Skeletal muscle satellite cell (primary cell): ENCODE results near the gene FLT1.

Experiments used
- H3K27me3 ChIP-seq: 2 replicates; pipeline ENCODE4 v1.7.0; 2013; ENCODE audit warnings: low read length; ENCODE audit not compliant: control insufficient read depth, insufficient read depth
- H3K36me3 ChIP-seq: 2 replicates; pipeline ENCODE4 v1.7.0; 2013; ENCODE audit warnings: mild to moderate bottlenecking, control low read depth, low read length; ENCODE audit not compliant: insufficient read depth
- H3K4me1 ChIP-seq: 2 replicates; pipeline ENCODE4 v1.7.0; 2013; ENCODE audit warnings: low read length; ENCODE audit not compliant: control insufficient read depth, insufficient read depth
- H3K4me2 ChIP-seq: 2 replicates; pipeline ENCODE4 v1.7.0; 2013; ENCODE audit warnings: mild to moderate bottlenecking, low read length
- H3K4me3 ChIP-seq: 2 replicates; pipeline ENCODE4 v1.7.0; 2013; ENCODE audit warnings: low read length
- H3K9ac ChIP-seq: 2 replicates; pipeline ENCODE4 v1.7.0; 2013; ENCODE audit warnings: mild to moderate bottlenecking, low read depth, low read length, moderate library complexity
- H3K9me3 ChIP-seq: replicated peaks from 2 replicates; pipeline ENCODE4 v1.7.0; 2013; ENCODE audit warnings: mild to moderate bottlenecking, control low read depth, low read length

FLT1 gene

DNA sequence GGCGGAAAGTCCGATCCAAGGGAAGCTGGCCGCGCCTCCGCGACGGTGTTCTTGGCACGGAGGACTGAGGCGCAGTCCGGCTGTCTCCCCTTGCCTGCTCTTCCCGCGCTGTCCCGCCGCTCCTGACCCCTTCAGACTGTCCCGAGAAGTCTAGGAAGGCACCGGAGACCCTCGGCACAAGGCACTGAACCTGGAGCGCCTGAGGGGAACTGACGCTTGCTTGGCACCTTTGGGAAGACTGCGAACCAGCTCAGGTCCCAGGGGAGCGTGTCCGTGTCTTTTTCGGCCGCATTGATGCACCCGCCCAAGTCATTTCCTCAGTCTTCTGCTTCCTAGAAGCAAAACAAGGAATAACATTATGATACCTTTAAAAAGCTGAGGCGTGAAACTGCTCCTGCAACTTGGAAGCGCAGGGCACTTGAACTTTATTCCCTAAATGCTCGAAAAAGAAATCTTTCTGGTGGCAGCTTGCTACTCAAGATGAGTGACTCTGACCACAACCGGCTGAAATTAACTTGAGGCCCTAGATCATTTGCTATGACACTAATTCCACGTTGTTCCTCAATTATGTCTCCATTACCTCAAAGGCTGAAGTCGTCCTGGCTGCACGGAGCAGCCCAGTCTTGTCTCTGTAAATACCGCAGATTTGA is 735 bp upstream of the FLT1 start:
- no peaks in the 10 kb centered on the region for H3K36me3 ChIP-seq
- peaks cover 86% of the 10 kb centered on the region for H3K27me3 ChIP-seq
- peak overlapping the region; percentile 58 for H3K4me3 ChIP-seq
- no peak overlapping the region for H3K9ac ChIP-seq
- peaks cover 18% of the 10 kb centered on the region for H3K4me1 ChIP-seq
- peak overlapping the region; percentile 82 for H3K4me2 ChIP-seq
- no peaks in the 10 kb centered on the region for H3K9me3 ChIP-seq

DNA sequence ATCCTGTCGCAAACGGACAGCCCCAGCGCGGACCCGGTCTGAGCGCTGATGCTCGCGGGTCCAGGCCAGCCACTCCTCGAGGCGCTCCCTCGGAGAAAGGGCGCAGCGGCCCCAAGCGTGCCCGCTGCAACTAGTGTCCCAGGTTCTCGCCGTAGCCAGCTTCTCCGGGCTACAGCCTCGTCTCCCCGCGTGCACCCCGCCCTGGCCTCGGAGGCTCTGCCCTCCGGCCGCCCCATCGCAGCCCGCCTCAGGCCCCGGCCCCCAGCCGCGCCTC is 487 bp downstream of the FLT1 start:
- Histone ChIP-seq H3K36me3 (no peaks in the 10 kb centered on the region), H3K9me3 (no peaks in the 10 kb centered on the region), H3K4me2 (peak overlapping the region; percentile 82), H3K4me1 (peaks cover 18% of the 10 kb centered on the region), H3K27me3 (peaks cover 94% of the 10 kb centered on the region), H3K9ac (no peak overlapping the region), H3K4me3 (peak overlapping the region; percentile 58)

DNA sequence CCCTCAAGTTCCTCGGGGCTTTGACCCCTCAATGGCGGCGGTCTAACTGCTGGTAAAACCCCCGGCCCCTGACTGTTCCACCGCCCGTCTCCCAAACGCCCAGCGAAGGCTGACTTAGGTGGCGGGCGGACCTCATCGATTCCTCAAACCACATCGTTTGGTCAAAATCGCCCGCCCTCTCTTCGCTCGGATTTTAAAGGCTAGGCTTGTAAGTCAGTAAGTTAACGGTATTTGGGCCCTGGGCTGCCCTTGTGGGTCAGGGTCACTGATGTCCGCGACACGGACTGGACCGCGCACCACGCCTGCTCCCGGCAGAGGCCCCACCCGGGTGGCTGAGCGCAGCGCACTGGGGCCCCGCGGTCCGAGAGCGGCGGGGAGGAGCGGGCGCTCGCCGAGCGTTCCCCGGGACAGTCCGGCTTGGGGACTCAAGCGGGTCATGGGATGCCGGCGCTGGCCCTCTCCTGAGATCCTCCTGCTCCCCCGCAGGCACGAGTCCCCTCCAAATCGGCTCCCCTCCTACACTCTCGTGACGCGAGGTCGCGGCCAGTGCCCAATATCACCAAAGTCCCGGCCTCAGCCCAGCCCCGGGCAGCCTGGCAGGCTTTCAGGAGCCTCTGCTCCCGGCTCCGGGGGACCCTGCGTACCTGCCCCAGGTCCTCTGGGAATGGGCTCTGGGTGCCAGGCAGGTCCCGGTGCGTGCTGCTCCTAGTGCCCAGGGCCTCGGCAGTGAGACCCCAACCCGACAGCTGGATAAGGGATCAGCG is 1.0 kb downstream of the FLT1 start:
- Histone ChIP-seq H3K27me3 (peaks cover 94% of the 10 kb centered on the region), H3K4me1 (peaks cover 18% of the 10 kb centered on the region), H3K4me3 (peak overlapping the region; percentile 58), H3K9ac (no peak overlapping the region), H3K4me2 (peak overlapping the region; percentile 82), H3K9me3 (no peaks in the 10 kb centered on the region), H3K36me3 (no peaks in the 10 kb centered on the region)

DNA sequence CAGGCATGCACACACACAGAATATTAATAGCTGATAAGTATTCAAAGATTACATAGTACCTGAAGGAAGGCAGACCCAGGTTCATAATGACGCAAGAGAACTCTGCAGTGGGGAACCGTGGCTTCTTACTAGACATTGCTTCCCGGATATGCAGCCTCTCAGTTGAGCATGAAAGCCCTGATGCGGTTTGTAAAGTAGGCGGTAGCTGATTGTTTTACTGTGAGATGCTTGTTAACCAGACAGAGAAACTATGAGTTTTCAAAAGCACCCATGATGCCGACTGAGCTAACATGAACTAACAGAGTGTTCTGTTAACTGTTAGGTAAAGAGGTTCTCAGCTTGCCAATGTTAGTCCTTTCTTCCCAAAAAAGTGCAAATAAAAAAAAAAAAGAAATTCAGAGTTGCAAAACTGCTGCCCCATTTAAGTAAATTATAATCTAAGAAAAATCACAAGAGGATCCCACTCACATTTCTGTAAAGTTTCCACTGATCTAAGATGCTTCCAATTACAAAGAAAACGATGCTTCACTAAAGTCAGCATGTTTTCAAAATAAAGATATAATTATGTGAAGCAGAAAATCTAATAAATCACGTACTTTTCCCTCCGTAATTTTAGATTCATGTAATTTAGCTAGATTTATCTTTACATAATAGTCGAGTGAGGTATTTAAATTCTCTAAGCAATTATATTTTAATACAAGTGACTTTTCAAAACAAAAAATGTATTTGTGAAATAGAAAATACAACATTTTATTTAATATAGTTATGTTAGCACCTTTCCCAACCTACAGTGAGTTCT is 2.2 kb downstream of the FLT1 start:
- Histone ChIP-seq H3K4me2 (no peak overlapping the region), H3K36me3 (no peaks in the 10 kb centered on the region), H3K9ac (no peak overlapping the region), H3K4me1 (peaks cover 18% of the 10 kb centered on the region), H3K27me3 (peaks cover 90% of the 10 kb centered on the region), H3K9me3 (no peaks in the 10 kb centered on the region), H3K4me3 (no peak overlapping the region)

DNA sequence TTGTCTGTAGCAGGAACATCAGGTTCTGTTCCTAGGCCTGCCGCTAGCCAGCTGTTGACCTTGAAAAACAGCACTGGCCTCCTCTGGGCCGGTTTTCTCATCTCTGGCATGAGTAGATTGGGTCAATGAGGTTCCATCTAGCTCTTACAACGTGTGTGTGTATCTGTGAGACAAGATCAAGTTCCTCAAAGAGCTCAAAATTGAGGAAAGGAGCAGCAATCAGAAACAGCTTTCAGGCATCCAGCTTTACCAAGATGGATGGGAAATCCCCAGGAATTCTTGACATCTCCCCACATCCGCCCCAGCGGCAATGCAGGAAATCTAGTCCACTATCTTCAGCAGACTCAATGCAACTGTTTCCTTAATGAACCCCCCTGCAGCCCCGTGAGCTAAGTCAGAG is 4.9 kb downstream of the FLT1 start:
- Histone ChIP-seq H3K27me3 (peaks cover 62% of the 10 kb centered on the region), H3K4me1 (peaks cover 16% of the 10 kb centered on the region), H3K9ac (no peak overlapping the region), H3K4me3 (no peak overlapping the region), H3K4me2 (no peak overlapping the region), H3K9me3 (no peaks in the 10 kb centered on the region), H3K36me3 (no peaks in the 10 kb centered on the region)

DNA sequence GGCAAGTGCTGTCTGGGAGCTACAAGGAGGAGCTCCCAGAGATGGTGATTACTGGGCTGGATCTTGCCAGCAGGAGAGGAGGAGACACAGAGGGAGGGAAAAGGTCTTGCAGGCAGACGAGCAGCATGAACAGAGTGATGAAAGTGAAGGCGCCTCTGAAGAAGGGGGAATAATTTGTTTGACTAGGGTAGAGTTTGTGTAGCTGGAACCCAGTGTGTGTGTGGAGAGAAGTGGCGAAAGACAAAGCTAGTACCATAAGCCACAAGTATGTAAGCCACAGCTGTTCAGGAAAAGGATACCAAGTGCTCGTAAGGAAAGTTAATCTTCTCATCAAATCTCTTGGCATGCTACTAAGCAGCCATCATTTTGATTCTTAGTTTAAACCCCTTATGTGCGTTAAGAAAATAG is 5.4 kb downstream of the FLT1 start:
- Histone ChIP-seq H3K36me3 (no peaks in the 10 kb centered on the region), H3K9me3 (no peaks in the 10 kb centered on the region), H3K4me3 (no peak overlapping the region), H3K9ac (no peak overlapping the region), H3K4me1 (peaks cover 11% of the 10 kb centered on the region), H3K27me3 (peaks cover 59% of the 10 kb centered on the region), H3K4me2 (no peak overlapping the region)

DNA sequence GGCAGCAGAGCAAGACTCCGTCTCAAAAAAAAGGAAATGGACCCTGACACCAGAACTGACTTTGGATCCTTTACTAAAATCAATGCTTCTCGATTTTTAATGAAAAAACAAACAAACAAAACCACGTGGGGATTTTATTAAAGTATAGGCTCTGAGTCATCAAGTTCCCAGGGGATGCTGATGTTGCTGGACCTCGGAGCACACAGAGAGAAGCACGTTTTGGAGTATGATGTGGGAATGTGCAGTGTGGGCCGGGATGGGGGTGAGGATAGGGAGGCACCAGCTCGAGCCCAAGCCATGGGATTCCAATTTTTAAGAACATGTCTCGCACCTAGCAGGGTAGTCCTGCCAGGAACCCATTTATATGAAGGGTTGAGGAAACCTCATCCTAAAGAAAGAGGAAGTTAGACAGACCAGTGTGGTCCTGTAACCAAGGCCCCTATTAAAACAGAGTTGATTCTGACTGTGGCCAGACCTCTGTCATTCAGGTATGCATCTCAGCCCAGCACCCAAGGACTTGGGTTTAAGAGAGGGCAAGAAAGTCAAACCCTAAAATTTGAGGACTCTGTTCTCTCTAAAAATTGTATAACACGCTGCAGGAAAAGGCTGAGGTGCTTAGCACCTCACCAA is 6.4 kb downstream of the FLT1 start:
- Histone ChIP-seq H3K9me3 (no peaks in the 10 kb centered on the region), H3K36me3 (no peaks in the 10 kb centered on the region), H3K4me3 (no peak overlapping the region), H3K4me2 (no peak overlapping the region), H3K9ac (no peak overlapping the region), H3K27me3 (peaks cover 59% of the 10 kb centered on the region), H3K4me1 (peaks cover under 1% of the 10 kb centered on the region)

DNA sequence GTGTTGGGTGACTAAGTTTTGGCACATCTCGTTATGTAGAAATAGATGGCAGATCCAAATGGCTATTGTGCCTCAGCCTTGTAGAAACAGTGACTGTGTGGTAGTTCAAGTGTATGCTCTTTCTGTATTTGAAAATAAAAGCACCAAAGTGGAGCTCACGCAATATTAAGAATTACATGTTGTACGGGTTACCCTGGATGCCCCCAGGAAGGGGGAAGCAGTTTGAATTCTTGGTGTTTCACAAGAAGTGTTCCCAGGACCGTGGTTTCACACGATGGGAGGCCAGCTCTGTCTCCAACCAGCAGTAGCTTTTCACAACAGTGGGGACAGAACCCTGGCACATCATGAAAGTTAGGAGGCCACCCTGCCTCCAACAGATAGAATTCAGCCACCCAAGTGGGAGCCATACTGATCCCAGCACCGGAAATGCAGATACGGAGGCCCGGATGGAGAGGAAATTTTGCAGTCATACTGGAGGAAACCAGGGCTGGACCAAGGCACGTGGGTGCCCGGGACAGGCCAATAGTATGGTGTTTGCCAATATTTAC is 8.9 kb downstream of the FLT1 start:
- no peak overlapping the region for H3K9ac ChIP-seq
- no peak overlapping the region for H3K4me3 ChIP-seq
- peaks cover 50% of the 10 kb centered on the region for H3K27me3 ChIP-seq
- H3K4me2 ChIP-seq = no peak overlapping the region
- H3K9me3 ChIP-seq = no peaks in the 10 kb centered on the region
- H3K36me3 ChIP-seq = no peaks in the 10 kb centered on the region
- H3K4me1 ChIP-seq = no peaks in the 10 kb centered on the region

DNA sequence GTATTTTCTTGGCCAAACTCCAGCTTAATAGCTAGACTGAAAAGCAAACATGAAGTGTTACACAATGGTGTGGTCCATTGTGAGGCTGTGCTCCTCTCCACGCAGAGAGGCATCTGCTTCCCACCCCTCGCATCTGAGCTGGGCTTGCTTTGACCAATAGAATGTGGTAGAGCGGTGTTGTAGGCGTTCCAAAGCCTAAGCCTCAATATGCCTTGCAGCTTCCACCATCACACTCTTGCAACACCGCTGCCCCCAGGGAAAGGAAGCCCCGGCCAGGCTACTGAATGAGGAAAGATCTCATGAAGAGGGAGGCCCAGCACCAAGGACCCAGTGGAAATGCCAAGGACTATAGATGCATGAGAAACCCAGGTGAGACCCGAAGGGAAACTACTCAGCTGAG is 9.4 kb downstream of the FLT1 start:
- Histone ChIP-seq H3K4me3 (no peak overlapping the region), H3K4me1 (no peaks in the 10 kb centered on the region), H3K9me3 (no peaks in the 10 kb centered on the region), H3K4me2 (no peak overlapping the region), H3K36me3 (no peaks in the 10 kb centered on the region), H3K27me3 (peaks cover 45% of the 10 kb centered on the region), H3K9ac (no peak overlapping the region)

DNA sequence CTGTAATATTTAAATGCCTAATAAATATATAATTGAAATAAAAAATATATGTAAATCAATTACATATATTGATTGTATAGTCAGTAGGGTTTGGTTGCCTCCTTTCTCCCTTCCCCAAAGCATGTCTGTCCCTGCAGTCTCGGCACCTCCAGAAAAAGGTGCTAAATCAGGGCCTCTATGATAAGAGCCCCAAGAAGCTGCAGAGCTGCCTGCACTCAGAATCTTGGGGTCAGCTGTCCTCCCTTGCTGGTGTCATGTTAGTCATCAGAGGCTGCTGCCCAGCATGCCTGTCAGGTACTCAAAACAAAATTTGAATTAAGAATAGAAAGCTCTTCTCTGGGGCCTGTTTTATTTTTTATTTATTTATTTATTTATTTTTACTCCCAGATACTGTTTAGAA is 9.8 kb downstream of the FLT1 start:
- no peaks in the 10 kb centered on the region for H3K36me3 ChIP-seq
- no peaks in the 10 kb centered on the region for H3K9me3 ChIP-seq
- H3K4me3 ChIP-seq = no peak overlapping the region
- H3K27me3 ChIP-seq = peaks cover 40% of the 10 kb centered on the region
- H3K4me2 ChIP-seq = no peak overlapping the region
- H3K9ac ChIP-seq = no peak overlapping the region
- H3K4me1 ChIP-seq = no peaks in the 10 kb centered on the region

DNA sequence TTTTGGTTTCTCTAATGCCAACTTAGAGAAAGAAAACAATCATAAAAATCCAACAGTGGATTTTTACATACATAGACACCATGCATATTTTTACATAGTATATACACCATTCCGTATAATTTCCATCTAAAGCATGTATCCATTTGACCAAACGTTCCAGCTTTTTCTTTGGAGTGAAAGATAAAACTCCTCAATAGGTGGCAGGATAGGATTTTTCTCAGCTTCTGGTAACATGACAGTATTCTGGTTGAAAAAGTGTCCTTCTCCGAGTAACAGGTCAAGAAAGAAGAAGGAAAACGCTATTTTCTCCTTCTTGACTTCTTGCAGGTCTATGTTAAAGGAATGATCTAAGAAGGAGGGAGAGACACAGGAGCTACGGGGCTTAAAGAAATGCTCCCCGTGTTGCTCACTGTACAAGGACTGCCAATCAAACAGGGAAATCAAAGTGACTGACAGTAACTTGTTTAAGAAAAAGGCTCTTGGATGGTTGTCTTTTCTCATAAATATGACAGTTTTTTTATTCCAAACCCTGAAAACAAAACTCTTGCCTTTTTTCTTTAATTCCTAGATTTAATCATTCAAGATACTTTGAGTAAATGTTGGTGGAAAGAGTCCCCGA is 11.5 kb downstream of the FLT1 start:
- Histone ChIP-seq H3K36me3 (no peaks in the 10 kb centered on the region), H3K9me3 (no peaks in the 10 kb centered on the region), H3K4me1 (no peaks in the 10 kb centered on the region), H3K27me3 (peaks cover 26% of the 10 kb centered on the region), H3K4me3 (no peak overlapping the region), H3K4me2 (no peak overlapping the region), H3K9ac (no peak overlapping the region)
